Lower leg skin (tissue), 3 donors: Measurements from ENCODE around the gene TRPC4.

Experiments
- CTCF ChIP-seq, 3 donors: fragments of 450-650 bp; IDR thresholded peaks; one replicate each; pipeline ENCODE4 v1.5.1; 2016; ENCODE audit warnings: antibody characterized with exemption in 3 of 3, mild to moderate bottlenecking in 3 of 3, moderate library complexity in 2 of 3
- POLR2A ChIP-seq, 2 donors: fragments of 450-650 bp; IDR thresholded peaks; one replicate each; pipeline ENCODE4 v1.6.1; 2016 to 2017; ENCODE audit warnings: antibody characterized with exemption in 2 of 2, mild to moderate bottlenecking in 1 of 2, moderate library complexity in 1 of 2

- TF ChIP-seq CTCF (IDR thresholded peaks at IDR 0.05) (no peak), POLR2A (IDR thresholded peaks at IDR 0.05) (no peak)
Measured at GRCh38 chr13:37914781-37915391, 45.3 kb upstream of the TRPC4 start.
